Activated B cell treated with CpG ODN at 0.5 μM for 24 hours (primary cell): ENCODE measurements around the gene TBX10. TPM values are rescaled to one million over a fixed set of nuclear protein-coding genes. Genes with fewer than 3 reads are reported as not detected.
A peak's percentile ranks its signal among the peaks of the same experiment; 100 is the strongest.

Source experiments
- ATAC-seq: fragments of 200-7000 bp; cut with Tn5 transposase; one replicate; pipeline ENCODE4 v1.10.0; 2021; ENCODE audit warnings: low read depth, mild to moderate bottlenecking, moderate library complexity
- CTCF ChIA-PET: fragments of 350-600 bp; sonication (Branson Sonifier 250); formaldehyde crosslinking; loops from one replicate; lab custom pipeline; 2021; ENCODE audit warnings: antibody characterized with exemption; lab: Charles Lee
- POLR2A ChIA-PET: fragments of 350-600 bp; sonication (Branson Sonifier 250); formaldehyde crosslinking; loops from one replicate; lab custom pipeline; 2021; ENCODE audit warnings: antibody characterized with exemption; lab: Charles Lee
- DNase-seq: peaks from one replicate; pipeline ENCODE4 v3.0.0; 2022
- H3K27ac Mint-ChIP-seq: one replicate; pipeline ENCODE4 v1.8.0; 2020; ENCODE audit warnings: mixed read lengths
- H3K27me3 Mint-ChIP-seq: one replicate; pipeline ENCODE4 v1.8.0; 2021; ENCODE audit warnings: mixed read lengths
- H3K36me3 Mint-ChIP-seq: one replicate; pipeline ENCODE4 v1.8.0; 2021; ENCODE audit warnings: low read depth, mixed read lengths
- H3K4me1 Mint-ChIP-seq: one replicate; pipeline ENCODE4 v1.8.0; 2021; ENCODE audit warnings: mixed read lengths
- H3K4me3 Mint-ChIP-seq: one replicate; pipeline ENCODE4 v1.8.0; 2020; ENCODE audit warnings: mild to moderate bottlenecking, mixed read lengths
- H3K9me3 Mint-ChIP-seq: one replicate; pipeline ENCODE4 v1.8.0; 2020; ENCODE audit warnings: mixed read lengths
- intact Hi-C: fragments of 100-400 bp; cut with micrococcal nuclease; formaldehyde crosslinking; loops from one replicate; pipeline ENCODE4 v1.15.1; 2024
- total RNA-seq: library from RNA; stranded (reverse); gene quantifications from 2 replicates; pipeline ENCODE4 v1.2.3, GENCODE V29; 2022
- TF ChIP-seq, protein P1 (sequence below): fragments of 200-600 bp; IDR thresholded peaks from one replicate; pipeline ENCODE4 v1.8.0; 2022; ENCODE audit warnings: antibody characterized with exemption, mild to moderate bottlenecking

Gene TBX10
- total RNA-seq, 1 donor from 2014 or later: not detected

DNA sequence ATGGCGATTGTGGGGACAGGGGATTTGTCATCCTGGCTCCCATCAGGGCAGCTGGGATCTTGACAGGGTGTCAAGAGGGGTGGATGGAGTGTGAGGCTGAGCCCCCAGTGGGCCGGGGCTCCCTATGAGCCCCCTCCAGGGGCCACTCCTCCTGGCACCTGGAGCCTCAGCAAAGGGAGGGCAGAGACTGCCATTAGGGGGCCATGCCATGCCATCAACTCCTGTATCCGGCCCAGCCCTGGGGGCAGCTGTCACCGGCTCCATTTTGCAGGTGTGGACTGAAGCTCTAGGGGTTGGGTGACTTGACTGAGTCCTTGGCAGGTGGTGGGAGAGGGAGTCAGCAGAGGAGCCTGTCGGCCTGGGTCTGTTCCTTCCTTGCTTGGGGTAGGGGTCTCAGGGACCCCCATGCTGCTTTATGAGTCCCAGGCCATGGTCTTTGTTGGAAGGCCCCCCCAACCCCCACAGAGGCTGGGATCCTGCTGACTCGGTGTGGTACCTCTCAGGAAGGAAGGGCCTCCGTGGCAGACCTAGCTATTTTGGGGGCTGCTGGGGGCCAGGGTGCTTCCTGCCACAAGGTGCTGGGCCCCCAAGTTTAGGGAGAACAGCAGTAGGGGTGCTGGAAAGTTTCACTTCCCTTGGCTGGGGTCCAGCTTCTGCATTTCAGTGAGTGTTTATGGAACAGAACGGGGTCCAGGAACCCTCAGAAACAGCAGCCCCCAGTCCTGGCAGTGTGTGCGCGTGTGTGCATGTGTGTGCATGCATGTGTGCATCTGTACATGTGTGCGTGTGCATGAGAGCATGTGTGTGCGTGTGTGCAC, 9.4 kb upstream of the TBX10 start:
- intact Hi-C loops: loop anchor here (1.0 kb wide), 2 partner anchors 10 to 19 kb away; no protein-coding TSS in a partner anchor
- TF ChIP-seq, protein P1, sequence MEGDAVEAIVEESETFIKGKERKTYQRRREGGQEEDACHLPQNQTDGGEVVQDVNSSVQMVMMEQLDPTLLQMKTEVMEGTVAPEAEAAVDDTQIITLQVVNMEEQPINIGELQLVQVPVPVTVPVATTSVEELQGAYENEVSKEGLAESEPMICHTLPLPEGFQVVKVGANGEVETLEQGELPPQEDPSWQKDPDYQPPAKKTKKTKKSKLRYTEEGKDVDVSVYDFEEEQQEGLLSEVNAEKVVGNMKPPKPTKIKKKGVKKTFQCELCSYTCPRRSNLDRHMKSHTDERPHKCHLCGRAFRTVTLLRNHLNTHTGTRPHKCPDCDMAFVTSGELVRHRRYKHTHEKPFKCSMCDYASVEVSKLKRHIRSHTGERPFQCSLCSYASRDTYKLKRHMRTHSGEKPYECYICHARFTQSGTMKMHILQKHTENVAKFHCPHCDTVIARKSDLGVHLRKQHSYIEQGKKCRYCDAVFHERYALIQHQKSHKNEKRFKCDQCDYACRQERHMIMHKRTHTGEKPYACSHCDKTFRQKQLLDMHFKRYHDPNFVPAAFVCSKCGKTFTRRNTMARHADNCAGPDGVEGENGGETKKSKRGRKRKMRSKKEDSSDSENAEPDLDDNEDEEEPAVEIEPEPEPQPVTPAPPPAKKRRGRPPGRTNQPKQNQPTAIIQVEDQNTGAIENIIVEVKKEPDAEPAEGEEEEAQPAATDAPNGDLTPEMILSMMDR: no peak
- no peak for DNase-seq
- no peaks in the 10 kb centered on the region for H3K9me3 Mint-ChIP-seq
- ChIA-PET POLR2A (interaction anchor here (1.0 to 7.2 kb wide), 6 partner anchors 17 to 295 kb away, joined by 3 to 43 read pairs (median 6); partner anchors contain the start of genes GSTP1, NUDT8 and PPP1CA), CTCF (interaction anchor here (0.8 to 4.2 kb wide), 9 partner anchors 10 to 73 kb away, joined by 3 to 55 read pairs (median 6); partner anchors contain the start of gene NUDT8)
- peaks cover 2% of the 10 kb centered on the region for H3K27me3 Mint-ChIP-seq
- H3K4me3 Mint-ChIP-seq: peak overlapping the region; percentile 48
- peaks cover 66% of the 10 kb centered on the region for H3K4me1 Mint-ChIP-seq
- no peaks in the 10 kb centered on the region for H3K36me3 Mint-ChIP-seq
- H3K27ac Mint-ChIP-seq: no peak overlapping the region
- ATAC-seq: no peak

DNA sequence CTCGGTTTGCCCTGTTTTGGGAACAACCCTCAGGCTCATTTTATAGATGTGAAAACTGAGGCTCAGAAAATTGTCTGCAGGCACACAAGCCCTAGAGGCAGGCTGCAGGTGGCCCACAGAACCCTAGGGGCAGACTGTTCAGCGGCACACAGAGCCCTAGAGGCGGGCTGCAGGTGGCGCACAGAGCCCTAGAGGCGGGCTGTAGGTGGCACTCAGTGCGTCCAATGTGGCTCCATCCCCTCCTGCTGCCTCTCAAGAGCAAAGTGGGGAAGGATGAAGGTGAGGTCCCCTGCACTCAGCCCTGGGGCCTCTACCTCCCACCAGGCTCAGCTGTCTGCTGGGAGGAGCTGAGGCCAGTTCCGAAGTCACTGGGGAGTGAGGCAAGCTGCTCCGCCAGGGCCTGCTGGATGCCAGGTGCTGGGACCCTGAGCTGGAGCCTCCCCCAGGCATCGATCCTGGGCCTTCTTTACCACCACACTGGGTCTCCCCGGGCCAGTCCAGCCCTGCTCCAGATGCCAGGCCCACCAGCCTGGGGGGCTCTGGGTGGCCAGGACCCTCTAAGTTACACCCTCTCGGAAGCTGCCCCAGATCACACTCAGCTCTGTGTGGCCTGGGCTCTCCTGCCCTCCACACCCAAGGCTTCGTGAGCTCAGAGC, 8.7 kb upstream of the TBX10 start:
- POLR2A ChIA-PET: interaction anchor here (1.0 to 7.2 kb wide), 7 partner anchors 10 to 294 kb away, joined by 3 to 43 read pairs (median 5); partner anchors contain the start of genes GSTP1, NUDT8 and PPP1CA
- Mint-ChIP-seq H3K4me3 (peak overlapping the region; percentile 53), H3K4me1 (peaks cover 67% of the 10 kb centered on the region), H3K36me3 (no peaks in the 10 kb centered on the region), H3K27ac (peak overlapping the region; percentile 50), H3K27me3 (peaks cover 2% of the 10 kb centered on the region), H3K9me3 (no peaks in the 10 kb centered on the region)
- ATAC-seq (peak; percentile 85), DNase-seq (peak; percentile 59)
- CTCF ChIA-PET: interaction anchor here (0.5 to 4.2 kb wide), 10 partner anchors 11 to 73 kb away, joined by 3 to 55 read pairs (median 6); partner anchors contain the start of gene NUDT8
- intact Hi-C loops: loop anchor here (1.0 kb wide), 2 partner anchors 11 to 18 kb away; no protein-coding TSS in a partner anchor
- TF ChIP-seq, protein P1: peak; percentile 82

DNA sequence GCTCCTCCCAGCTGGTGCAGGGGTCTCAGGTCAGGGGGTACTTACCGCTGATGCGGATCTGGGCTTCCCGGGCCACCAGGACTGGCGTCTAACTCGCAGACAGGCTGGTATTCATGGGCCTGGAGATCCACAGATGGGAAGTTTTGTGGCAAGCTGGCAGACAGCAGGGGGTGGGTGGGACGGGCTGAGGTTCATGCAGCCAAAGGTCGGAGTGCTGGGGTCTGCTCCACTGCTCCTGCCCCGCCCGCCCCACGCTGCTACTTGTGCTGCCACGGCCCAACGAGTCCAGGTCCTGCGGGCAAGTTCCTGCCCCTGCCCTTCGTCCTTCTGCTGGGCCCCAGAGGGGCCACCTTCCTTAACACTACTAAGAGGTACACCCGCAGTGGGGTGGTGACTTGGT, 7.9 kb upstream of the TBX10 start:
- Mint-ChIP-seq H3K36me3 (no peaks in the 10 kb centered on the region), H3K27me3 (peaks cover 2% of the 10 kb centered on the region), H3K4me1 (peaks cover 67% of the 10 kb centered on the region), H3K4me3 (peak overlapping the region; percentile 53), H3K9me3 (no peaks in the 10 kb centered on the region), H3K27ac (no peak overlapping the region)
- POLR2A ChIA-PET: interaction anchor here (1.3 to 7.2 kb wide), 6 partner anchors 10 to 293 kb away, joined by 4 to 43 read pairs (median 6); partner anchors contain the start of genes GSTP1 and NUDT8
- TF ChIP-seq, protein P1: no peak
- no peak for ATAC-seq
- CTCF ChIA-PET: interaction anchor here (0.8 to 4.2 kb wide), 7 partner anchors 12 to 72 kb away, joined by 3 to 55 read pairs (median 5); partner anchors contain the start of gene NUDT8
- DNase-seq: no peak
- intact Hi-C loops: no loop called here

DNA sequence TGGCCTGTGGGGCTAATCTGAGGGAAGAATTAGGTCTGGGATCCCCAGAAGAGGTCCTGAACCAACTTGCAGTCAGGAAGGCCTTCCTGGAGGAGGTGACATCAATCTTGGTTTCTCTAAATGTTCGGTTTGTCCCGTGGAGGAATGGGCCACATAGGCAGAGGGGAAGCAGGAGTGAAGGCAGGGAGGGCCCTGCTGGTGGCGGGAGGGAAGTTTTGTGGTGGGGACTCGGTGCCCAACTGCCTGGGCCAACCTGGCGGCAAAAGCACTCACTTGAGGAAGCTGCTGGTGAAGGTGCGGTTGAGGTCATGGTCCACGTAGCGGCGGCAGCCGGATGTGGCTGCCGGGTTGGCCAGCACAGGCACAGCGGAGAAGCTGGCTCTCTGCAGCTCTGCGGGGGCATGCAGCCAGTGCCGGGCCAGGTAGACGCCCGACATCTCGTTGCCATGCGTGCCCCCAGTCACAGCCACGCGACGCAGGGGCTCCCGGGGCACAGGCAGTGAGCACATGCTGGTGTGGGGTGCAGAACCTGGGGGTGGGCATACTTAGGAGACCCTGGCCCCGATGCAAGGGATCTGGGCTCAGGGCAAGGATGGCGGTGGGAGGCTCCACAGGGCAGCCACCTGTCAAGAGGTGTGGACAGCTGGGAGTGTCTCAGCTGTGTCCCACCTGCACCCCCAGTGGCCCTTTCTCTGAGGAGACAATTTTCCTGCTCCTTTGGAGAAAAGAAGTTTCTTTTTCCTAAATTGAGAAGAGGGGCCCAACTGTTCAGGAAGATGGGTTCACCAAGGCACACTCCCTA, 7.2 kb upstream of the TBX10 start:
- Mint-ChIP-seq H3K4me1 (peaks cover 67% of the 10 kb centered on the region), H3K27ac (peak overlapping the region; percentile 6), H3K9me3 (no peaks in the 10 kb centered on the region), H3K36me3 (no peaks in the 10 kb centered on the region), H3K4me3 (peak overlapping the region; percentile 39), H3K27me3 (peaks cover 2% of the 10 kb centered on the region)
- ATAC-seq (peak; percentile 66), DNase-seq (peak; percentile 61)
- intact Hi-C loops: no loop called here
- POLR2A ChIA-PET: interaction anchor here (0.6 to 7.2 kb wide), 9 partner anchors 9 to 273 kb away, joined by 3 to 43 read pairs (median 4); partner anchors contain the start of genes CLCF1, GSTP1 and NUDT8
- TF ChIP-seq, protein P1: no peak
- CTCF ChIA-PET: interaction anchor here (0.8 to 4.2 kb wide), 8 partner anchors 9 to 301 kb away, joined by 3 to 55 read pairs (median 4); partner anchors contain the start of gene NUDT8
